GM19463 (cell line): ENCODE results near the gene SLX1B.
"Not testable (repeated sequence)": the region's sequence is repeated elsewhere in the genome, so short reads cannot be mapped to it uniquely, and the experiment has no call there.

Source experiments
- ATAC-seq: cut with Tn5 transposase; IDR thresholded peaks from one replicate; pipeline ENCODE4 v1.9.1; 2021; ENCODE audit warnings: mild to moderate bottlenecking, moderate library complexity; ENCODE audit not compliant: unreplicated experiment

SLX1B gene

DNA sequence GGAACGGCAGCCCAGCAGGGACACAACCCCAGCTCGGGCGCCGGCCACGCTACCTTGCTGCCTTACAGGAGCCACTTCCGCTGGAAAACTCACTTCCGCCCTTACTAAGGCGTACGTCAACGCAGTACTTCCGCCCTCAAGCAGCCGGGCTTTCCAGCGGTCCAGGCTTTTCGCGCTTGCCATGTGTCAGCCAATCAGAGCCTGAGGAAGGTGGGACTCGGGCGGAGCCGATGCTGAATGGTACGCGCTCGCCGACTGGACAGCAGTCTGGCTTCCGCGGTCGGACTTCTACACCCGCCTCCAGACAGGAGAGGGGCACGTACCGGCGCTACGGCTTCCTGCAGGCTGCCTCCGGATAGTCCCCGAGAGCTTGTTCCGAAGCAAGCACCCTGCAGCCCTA, at the start of gene SLX1B, which contains the start of gene BOLA2:
Gene SLX1B (plus strand): TSS at position 265 of the 400 bp plus-strand sequence.
Gene BOLA2 (minus strand): TSS at position 83 of the 400 bp plus-strand sequence. CDS start 98 bp downstream, outside the sequence.
- ATAC-seq, result peak; percentile 85

DNA sequence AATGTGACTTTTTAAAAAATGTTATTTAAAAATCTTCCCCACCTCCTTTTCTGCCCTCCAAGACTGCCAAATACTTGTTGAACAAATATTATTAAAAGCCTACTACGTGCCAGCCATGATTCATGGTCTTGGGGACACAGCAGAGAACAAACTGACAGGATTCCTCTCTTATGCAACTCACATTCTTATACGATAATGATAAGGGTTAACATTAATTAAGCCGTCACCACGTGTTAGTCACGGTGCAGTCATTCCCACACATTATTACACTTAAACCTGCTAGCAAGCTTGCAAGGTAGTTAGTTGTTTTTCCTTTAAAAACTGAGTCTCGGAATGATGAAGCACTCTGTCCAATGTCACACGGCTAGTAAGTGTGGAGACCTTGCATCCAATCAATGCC, 49.1 kb upstream of the SLX1B start:
- not testable (repeated sequence) for ATAC-seq

DNA sequence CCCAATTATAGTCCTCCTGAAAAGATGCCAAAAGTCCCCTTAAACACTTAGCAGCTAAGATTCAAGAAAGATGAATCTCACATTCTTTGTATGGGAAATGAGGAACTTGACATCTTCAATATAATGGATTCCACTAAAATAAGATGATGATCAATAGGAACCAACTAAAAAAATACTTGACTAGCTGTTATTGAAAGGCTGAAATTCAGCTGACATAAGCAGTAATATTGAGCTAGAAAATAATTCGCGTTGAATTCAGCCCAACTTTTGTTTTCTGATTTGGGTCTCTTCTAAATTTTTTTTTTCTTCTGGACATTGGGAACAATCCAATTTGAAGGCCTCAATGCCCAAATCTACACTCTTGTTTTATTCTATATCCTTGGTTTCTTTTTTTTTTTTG, 30.7 kb upstream of the SLX1B start:
- not testable (repeated sequence) for ATAC-seq

DNA sequence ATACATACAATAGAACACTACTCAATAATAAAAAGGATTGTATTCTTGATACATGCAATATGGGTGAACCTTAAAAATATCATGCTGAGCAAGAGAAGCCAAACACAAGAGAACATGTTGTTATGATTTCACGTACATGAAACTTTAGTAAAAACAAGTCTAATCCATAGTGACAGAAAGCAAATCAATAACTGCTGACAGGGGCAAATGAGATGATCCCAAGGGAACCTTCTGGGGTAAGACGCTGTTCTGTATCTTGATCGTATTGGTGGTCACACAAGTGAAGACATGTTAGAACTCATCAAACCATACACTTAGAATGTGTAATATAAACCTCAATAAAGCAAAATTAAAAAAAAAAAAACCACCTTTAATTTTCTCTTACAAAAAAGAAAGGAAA, 28.9 kb upstream of the SLX1B start:
- ATAC-seq, result not testable (repeated sequence)

DNA sequence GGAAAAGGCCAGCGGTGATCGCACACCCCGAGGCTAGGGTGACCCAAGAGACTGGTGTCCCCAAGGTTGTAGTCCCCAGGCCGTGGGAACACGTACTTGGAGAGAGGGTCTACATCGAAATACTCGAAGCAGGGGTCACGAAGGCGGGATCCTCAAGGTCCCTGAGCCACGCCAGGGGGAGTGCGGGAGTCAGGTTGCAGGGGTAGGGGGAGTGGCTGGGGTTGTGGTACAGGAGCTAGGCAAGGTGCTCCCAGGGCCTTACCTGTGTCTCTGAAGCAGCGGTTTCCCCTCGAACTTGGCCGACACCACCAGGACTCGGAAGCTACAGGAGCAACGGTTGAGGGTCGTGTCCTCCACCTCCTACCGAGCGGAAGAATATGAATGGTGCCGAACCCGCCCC, 579 bp upstream of the SLX1B start:
- ATAC-seq, result not testable (repeated sequence)

DNA sequence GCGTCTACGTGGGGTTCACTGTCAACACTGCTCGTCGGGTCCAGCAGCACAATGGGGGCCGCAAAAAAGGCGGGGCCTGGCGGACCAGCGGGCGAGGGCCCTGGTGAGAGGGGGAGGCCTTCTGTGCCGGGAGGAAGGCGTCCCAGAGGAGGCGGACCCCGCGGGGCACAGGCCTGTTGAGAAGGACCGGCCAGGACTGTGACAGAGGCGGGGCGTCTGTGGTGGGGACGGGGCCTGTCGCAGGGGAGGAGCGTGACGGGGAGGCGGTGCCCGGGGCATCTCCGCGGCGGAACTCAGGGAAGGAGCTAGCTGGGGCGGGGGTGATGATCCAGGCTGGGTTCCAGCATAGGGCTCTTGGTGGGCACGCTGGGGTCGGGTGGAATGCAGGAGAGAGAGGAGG, 495 bp downstream of the SLX1B start:
- peak; percentile 62 for ATAC-seq

DNA sequence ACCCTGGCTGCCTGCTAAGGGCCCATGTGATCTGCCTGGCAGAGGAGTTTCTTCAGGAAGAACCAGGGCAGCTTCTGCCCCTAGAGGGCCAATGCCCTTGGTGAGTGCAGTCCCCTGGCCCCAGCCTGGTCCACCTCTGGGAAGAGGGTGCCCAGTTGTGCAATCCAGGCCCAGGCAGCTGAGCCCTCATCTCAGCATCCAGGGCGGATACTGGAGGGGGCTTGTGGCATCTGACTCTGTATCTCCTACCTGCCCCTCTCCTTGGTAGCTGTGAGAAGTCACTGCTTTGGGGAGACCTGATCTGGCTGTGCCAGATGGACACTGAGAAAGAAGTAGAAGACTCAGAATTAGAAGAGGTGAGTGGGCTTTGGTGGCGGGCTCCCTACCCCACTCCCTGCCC, 3.3 kb downstream of the SLX1B start:
- ATAC-seq, result not testable (repeated sequence)

DNA sequence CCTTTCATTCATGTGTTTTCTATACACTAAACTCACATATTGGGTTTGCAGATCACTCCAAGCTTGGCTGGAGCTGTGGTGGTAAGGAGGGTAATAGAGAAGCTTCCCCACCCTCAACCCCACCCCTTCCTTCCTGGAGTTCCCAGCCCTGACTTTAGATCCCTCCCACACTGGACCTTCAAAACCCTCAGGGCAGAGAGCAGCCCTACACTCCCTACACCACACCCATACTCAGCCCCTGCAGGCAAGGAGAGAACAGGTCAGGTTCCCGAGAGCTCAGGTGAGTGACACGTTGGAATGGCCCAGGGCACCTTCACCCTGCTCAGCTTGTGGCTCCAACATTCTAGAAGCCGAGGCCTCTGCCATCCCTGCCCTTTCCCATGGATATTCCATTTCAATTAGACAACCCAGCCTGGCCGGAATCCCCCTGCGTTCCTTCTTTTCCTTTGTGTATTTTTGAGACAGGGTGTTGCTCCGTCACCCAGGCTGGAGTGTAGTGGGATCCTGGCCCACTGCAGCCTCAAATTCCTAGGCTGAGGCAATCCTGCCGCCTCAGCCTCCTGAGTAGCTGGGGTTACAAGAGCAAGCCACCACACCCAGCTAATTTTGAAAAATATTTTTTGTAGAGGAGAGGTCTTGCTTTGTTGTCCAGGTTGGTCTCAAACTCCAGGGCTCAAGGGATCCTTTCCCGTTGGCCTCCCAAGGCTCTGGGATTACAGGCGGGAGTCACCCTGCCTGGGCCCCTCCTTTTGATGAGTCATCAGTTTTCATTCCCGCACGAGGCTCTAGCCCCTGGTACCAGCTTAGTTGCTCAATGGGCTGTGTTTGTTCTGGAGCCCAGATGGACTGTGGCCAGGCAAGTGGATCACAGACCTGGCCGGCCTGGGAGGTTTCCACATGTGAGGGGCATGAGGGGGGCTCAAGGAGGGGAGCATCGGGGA, 5.6 kb downstream of the SLX1B start, which contains the start of gene SULT1A4:
Gene SULT1A4 (plus strand): TSS at position 208 of the 941 bp plus-strand sequence. CDS start 1,473 bp downstream, outside the sequence.
- ATAC-seq, result not testable (repeated sequence)

DNA sequence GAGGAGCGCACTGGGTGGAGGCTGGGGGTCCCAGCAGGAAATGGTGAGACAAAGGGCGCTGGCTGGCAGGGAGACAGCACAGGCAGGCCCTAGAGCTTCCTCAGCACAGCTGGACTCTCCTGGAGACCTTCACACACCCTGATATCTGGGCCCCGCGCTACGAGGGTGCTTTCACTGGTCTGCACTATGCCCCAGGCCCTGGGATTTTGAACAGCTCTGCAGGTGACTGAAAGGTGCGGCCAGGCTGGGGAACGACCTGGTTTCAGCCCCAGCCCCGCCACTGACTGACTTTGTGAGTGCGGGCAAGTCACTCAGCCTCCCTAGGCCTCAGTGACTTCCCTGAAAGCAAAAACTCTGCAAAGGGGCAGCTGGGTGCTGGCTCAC, 6.3 kb downstream of the SLX1B start:
- not testable (repeated sequence) for ATAC-seq

DNA sequence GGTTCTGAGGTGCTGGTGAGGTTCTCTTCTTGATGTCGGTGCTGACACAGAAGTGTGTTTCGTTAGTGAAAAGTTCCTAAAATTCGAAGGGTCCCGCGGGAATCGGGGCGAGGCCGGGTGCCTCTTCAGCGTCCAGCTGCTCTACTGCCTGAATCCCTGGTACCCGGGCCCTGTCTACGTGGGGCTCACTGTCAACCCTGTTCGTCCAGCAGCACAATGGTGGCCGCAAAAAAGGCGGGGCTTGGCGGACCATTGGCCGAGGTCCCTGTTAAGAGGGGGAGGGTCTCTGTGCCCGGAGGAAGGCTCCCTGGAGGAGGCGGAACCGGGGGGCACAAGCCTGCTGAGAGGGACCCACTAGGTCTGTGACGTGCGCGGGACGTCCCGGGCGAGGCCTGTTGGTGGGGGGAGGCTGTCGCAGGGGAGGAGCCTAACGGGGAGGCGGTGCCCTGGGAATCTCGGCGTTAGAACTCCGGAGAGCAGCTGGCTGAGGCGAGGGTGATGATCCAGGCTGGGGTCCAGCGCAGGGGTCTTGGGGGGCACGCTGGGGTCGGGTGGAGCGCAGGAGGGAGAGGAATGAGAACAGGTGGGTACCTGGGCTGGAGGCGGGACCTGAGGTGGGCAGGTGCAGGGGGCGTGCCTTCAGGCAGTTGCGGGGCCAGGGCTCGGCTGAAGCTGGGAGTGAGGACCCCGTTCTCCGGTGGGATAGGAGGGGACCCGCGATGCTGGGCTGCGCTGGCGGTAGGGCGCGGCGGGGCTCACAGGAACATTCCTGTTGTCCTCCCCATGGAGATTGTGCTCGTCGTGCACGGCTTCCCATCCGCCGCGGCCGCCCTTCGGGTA, 11.9 kb downstream of the SLX1B start:
- not testable (repeated sequence) for ATAC-seq

DNA sequence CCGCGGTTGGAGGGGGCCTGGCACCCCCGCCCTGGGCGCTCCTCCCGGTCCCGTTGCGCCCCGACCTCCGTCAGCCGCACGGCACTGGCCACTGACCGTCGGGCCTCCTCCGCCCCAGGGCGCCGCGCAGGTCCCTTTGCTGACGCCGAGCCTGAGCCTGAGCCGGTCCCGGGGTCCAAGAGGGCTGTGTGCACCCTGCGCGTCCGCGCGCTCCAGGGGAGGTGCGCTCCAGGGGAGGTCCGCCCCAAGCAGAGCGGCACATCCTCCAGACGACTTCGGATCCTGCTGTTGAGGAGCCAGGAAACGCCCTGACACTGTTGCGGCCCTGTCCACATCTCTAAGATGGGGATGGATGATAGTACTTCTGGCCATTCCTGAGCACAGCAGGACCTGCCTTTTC, 12.6 kb downstream of the SLX1B start:
- ATAC-seq, result not testable (repeated sequence)

DNA sequence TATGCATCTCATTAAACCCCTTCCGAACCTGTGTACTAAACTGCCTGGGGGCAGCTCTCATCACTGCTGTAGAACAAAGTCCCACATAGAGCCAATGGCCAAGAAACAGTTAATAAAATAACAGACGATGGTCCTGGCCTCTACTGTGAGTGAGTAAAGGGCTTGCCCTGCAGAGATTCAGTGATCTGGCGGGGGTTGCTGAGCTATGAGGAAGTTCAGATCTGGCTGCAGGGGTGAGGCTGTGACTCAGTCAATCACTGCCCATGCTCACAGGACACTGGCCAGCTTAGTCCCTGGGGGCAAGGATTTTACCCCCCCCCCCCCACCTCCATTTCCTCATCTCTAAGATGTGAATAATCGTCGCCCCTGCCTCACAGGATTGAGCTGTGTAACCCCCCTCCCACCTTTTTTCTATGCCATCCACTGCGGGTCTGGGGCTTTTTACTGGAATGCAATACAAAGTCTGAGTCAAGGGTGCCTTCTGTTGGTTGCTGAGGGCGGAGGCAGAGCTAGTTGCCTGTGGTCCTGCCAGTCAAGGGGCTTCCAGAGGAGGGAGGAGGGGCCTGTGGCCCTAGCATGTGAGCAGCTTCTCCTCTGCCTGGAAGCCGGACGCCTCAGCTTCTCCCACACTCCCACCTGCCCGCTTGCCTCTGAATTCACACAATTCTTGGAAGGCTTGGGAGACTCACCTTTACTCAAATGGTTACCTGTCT, 13.5 kb downstream of the SLX1B start:
- ATAC-seq, result not testable (repeated sequence)

DNA sequence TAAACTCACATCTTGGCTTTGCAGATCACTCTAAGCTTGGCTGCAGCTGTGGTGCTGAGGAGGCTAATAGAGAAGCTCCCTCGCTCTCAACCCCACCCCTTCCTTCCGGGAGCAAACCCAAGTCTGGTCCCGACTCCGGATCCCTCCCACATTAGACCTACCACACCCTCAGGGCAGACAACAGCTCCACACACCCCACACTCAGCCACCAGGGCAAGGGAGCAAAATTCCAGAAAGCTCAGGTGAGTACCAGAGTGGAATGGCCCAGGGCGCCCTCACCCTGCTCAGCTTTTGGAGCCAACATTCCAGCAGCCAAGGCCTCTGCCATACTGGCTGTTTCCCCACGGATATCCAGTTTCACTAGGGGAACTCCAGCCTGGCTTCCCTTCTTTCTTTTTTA, 15.3 kb downstream of the SLX1B start:
- not testable (repeated sequence) for ATAC-seq

DNA sequence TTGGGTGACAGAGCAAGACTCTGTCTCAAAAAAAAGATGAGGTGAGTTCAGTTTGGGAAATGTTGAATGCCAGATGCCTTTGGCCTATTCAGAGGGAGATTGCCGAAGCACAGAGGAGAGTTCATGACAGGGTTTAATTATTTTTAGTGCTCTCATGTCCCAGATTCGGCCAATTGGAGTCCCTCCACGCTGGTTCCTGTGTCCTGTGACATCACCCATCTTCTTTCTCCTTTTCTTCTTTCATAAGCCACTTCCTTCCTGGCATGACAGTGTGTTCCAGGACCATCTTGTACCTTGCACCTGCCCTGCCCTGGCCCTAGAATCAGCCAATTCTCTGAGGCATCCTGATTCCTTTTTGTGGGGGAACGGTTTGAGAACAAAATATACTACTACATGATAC, 17.7 kb downstream of the SLX1B start:
- not testable (repeated sequence) for ATAC-seq

DNA sequence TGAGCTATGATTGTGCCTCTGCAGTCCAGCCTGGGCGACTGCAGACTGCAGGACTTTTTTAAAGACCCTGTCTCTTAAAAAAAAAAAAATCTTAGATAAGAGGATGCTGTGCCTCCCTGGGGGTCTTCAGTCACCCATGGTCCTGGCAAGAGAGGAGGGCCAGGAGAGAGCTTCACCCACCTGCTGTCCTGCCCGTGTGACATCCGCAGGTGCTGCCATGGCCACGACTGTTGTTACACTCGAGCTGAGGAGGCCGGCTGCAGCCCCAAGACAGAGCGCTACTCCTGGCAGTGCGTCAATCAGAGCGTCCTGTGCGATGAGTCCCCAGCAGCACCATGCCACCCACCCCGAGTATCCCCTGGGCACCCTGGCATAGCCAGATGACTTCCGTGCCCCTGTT, 27.9 kb downstream of the SLX1B start:
- ATAC-seq, result not testable (repeated sequence)

DNA sequence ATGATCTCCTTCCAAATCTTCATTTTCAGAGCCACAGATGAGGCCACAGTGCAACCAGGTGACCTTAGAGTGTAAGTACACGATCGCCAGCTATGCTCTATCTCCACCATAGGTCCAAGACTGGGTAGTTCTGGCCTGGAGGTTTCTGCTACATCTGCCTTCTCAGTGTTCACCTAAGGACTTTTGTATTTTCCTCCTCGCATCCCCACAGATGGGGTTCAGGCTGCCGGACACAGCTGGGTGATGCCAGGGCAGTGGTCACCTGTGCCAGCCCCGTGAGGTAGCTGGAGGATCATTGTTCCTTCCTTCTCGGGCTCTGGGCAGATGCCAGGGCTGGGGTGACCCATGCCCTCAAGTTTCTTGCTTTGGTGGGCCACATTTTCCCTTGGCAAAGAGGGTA, 52.0 kb downstream of the SLX1B start, which contains the start of gene NPIPB12:
Gene NPIPB12 (minus strand): TSS at position 101 of the 400 bp plus-strand sequence.
- not testable (repeated sequence) for ATAC-seq
